GM12872 (cell line): ENCODE results near the gene WSCD1.

ENCODE experiments used
- CTCF ChIP-seq: IDR thresholded peaks from 3 replicates; pipeline ENCODE4 v1.5.1; 2011; ENCODE audit warnings: low read depth, mild to moderate bottlenecking, low read length, moderate library complexity; ENCODE audit not compliant: insufficient read depth

Gene WSCD1

GRCh38 chr17:6166492-6167179, 96.5 kb downstream of the WSCD1 start:
- no peak for TF ChIP-seq CTCF

GRCh38 chr17:6168296-6168695, 98.1 kb downstream of the WSCD1 start:
- no peak for TF ChIP-seq CTCF

DNA sequence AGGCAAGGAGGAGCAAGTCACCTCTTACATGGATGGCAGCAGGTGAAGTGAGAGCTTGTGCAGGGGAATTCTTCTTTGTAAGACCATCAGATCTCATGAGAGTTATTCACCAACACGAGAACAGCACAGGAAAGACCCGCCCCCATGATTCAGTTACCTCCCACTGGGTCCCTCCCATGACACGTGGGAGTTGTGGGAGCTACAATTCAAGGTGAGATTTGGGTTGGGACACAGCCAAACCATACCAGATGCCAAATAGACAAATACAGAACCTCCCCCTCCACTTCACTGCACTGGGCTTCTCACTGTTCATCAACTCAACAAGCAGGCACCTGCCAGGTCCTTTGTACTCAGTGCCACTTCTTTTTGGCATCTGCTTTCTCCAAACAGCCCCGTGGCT, 100.2 kb downstream of the WSCD1 start:
- no peak for TF ChIP-seq CTCF

DNA sequence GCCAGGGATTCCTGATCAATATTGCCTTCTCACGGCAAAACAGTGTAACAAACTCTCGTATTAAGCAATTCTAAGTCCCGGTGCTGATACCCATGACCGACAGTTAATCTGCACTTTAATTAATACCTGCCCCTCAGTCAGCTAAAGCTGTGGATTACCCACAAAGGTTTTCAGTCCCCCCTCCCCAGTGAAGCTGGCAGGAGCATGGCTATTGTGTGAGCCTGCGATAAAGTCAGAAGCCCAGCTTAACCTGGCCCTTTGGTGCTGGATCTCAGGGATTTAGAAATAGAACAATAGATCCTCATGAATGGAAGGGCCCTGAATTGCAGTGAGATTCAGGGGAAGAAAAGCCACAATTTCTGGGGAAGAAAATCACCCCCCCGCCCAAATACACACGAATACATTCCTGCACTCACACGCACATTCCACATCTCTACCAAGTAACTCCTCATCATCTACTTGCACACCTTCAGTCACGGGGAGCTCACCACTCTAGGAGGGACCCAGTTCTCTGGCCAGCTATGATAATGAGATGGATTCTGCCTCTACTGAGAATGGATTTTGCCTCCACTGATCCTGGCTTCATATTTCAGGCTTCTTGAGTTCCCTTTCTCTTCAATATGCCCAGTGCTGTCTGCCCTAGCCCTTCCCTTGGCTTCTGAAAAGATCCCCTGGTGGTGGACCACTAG, 102.6 kb downstream of the WSCD1 start:
- no peak for TF ChIP-seq CTCF

- no peak for TF ChIP-seq CTCF
These were observed 103.5 kb downstream of the WSCD1 start for GRCh38 chr17:6173653-6174052.
